OCI-LY1 (cell line): ENCODE results near the gene PPP2R2B.

Source experiments
- H2AFZ ChIP-seq: fragments of 200-600 bp; sonication (generic), shearing (Covaris generic); 2 replicates; pipeline ENCODE4 v1.6.0; 2014; ENCODE audit warnings: antibody characterized with exemption, mild to moderate bottlenecking, low read length
- H3F3A ChIP-seq: fragments of 200-600 bp; sonication (generic), shearing (Covaris generic); 2 replicates; pipeline ENCODE4 v1.6.0; 2014; ENCODE audit warnings: mild to moderate bottlenecking, antibody characterized with exemption, low read length, moderate library complexity; ENCODE audit not compliant: insufficient read depth
- H3K27ac ChIP-seq: fragments of 200-600 bp; sonication (generic); 2 replicates; pipeline ENCODE4 v1.5.1; 2014; ENCODE audit warnings: low read length, mixed run types, mild to moderate bottlenecking, low read depth; ENCODE audit not compliant: poor library complexity, severe bottlenecking
- H3K27me3 ChIP-seq: fragments of 200-600 bp; sonication (generic); 2 replicates; pipeline ENCODE4 v1.6.0; 2014; ENCODE audit warnings: antibody characterized with exemption, mild to moderate bottlenecking, low read length, moderate library complexity; ENCODE audit not compliant: insufficient read depth
- H3K36me3 ChIP-seq: fragments of 200-600 bp; sonication (generic); 2 replicates; pipeline ENCODE4 v1.6.1; 2014; ENCODE audit warnings: mild to moderate bottlenecking, antibody characterized with exemption, low read length, moderate library complexity, mixed read lengths; ENCODE audit not compliant: insufficient read depth
- H3K4me1 ChIP-seq: fragments of 200-600 bp; sonication (generic); 2 replicates; pipeline ENCODE4 v1.5.1; 2014; ENCODE audit warnings: mild to moderate bottlenecking, low read length, moderate library complexity; ENCODE audit not compliant: insufficient read depth, severe bottlenecking
- H3K4me2 ChIP-seq: fragments of 200-600 bp; sonication (generic), shearing (Covaris generic); 2 replicates; pipeline ENCODE4 v1.6.1; 2014; ENCODE audit warnings: low read length
- H3K4me3 ChIP-seq: fragments of 200-600 bp; sonication (generic); 2 replicates; pipeline ENCODE4 v1.5.1; 2014; ENCODE audit warnings: low read length, low read depth, mild to moderate bottlenecking, mixed read lengths; ENCODE audit not compliant: poor library complexity, severe bottlenecking
- H3K79me2 ChIP-seq: fragments of 200-600 bp; shearing (Covaris generic); 2 replicates; pipeline ENCODE4 v1.6.1; 2016; ENCODE audit warnings: mixed run types, low read length, mixed read lengths; ENCODE audit not compliant: insufficient read depth
- H3K9ac ChIP-seq: fragments of 200-600 bp; sonication (generic), shearing (Covaris generic); 2 replicates; pipeline ENCODE4 v1.6.1; 2014; ENCODE audit warnings: mild to moderate bottlenecking, low read length, mixed read lengths
- H3K9me2 ChIP-seq: fragments of 200-600 bp; sonication (generic), shearing (Covaris generic); 2 replicates; pipeline ENCODE4 v1.6.1; 2014; ENCODE audit warnings: low read depth, mild to moderate bottlenecking, low read length, mixed read lengths
- H3K9me3 ChIP-seq: fragments of 200-600 bp; shearing (Covaris generic); 2 replicates; pipeline ENCODE4 v1.6.1; 2014; ENCODE audit warnings: low read length, mixed read lengths
- H4K20me1 ChIP-seq: fragments of 200-600 bp; sonication (generic), shearing (Covaris generic); 2 replicates; pipeline ENCODE4 v1.6.0; 2016; ENCODE audit warnings: mild to moderate bottlenecking, low read length; ENCODE audit not compliant: insufficient read depth
- CTCF ChIP-seq: fragments of 200-600 bp; sonication (generic), shearing (Covaris generic); IDR thresholded peaks from 2 replicates; pipeline ENCODE4 v1.5.1; 2017; ENCODE audit warnings: mild to moderate bottlenecking, antibody characterized with exemption, low read length, moderate library complexity, mixed read lengths
- EZH2 ChIP-seq: fragments of 200-600 bp; sonication (generic), shearing (Covaris generic); IDR thresholded peaks from 2 replicates; pipeline ENCODE4 v1.8.0; 2017; ENCODE audit warnings: borderline replicate concordance, mixed run types, mild to moderate bottlenecking, antibody characterized with exemption, low read length, moderate library complexity, mixed read lengths

PPP2R2B gene

GRCh38 chr5:146704949-146705665 lies 173.4 kb downstream of the PPP2R2B start:
- no peak overlapping the region for H3K4me3 ChIP-seq
- H3K9ac ChIP-seq, result no peak overlapping the region
- H4K20me1 ChIP-seq, result no peaks in the 10 kb centered on the region
- no peaks in the 10 kb centered on the region for H3K9me2 ChIP-seq
- H3F3A ChIP-seq, result no peaks in the 10 kb centered on the region
- H3K36me3 ChIP-seq, result no peaks in the 10 kb centered on the region
- no peaks in the 10 kb centered on the region for H3K79me2 ChIP-seq
- H2AFZ ChIP-seq, result no peak overlapping the region
- H3K4me2 ChIP-seq, result no peak overlapping the region
- no peaks in the 10 kb centered on the region for H3K27me3 ChIP-seq
- no peaks in the 10 kb centered on the region for H3K9me3 ChIP-seq
- no peak overlapping the region for H3K27ac ChIP-seq
- no peaks in the 10 kb centered on the region for H3K4me1 ChIP-seq
- TF ChIP-seq CTCF (no peak), EZH2 (no peak)

- Histone ChIP-seq H3F3A (no peaks in the 10 kb centered on the region), H3K9me2 (no peaks in the 10 kb centered on the region), H3K4me1 (no peaks in the 10 kb centered on the region), H3K9ac (no peak overlapping the region), H3K36me3 (no peaks in the 10 kb centered on the region), H3K27me3 (no peaks in the 10 kb centered on the region), H3K4me3 (no peak overlapping the region), H4K20me1 (no peaks in the 10 kb centered on the region), H3K79me2 (no peaks in the 10 kb centered on the region), H3K9me3 (no peaks in the 10 kb centered on the region), H3K27ac (no peak overlapping the region), H3K4me2 (no peak overlapping the region), H2AFZ (no peak overlapping the region)
- no peak for TF ChIP-seq CTCF
- TF ChIP-seq EZH2, result no peak
These were observed 174.7 kb downstream of the PPP2R2B start for GRCh38 chr5:146703899-146704298.

- H3K4me3 ChIP-seq, result no peak overlapping the region
- H3K9me3 ChIP-seq, result no peaks in the 10 kb centered on the region
- no peaks in the 10 kb centered on the region for H3K4me1 ChIP-seq
- no peak overlapping the region for H2AFZ ChIP-seq
- H3K79me2 ChIP-seq, result no peaks in the 10 kb centered on the region
- H3K9ac ChIP-seq, result no peak overlapping the region
- no peaks in the 10 kb centered on the region for H3K9me2 ChIP-seq
- no peak for TF ChIP-seq EZH2
- TF ChIP-seq CTCF, result no peak
- no peaks in the 10 kb centered on the region for H3K27me3 ChIP-seq
- no peaks in the 10 kb centered on the region for H3K36me3 ChIP-seq
- H4K20me1 ChIP-seq, result no peaks in the 10 kb centered on the region
- no peaks in the 10 kb centered on the region for H3F3A ChIP-seq
- H3K4me2 ChIP-seq, result no peak overlapping the region
- no peak overlapping the region for H3K27ac ChIP-seq
These were observed 175.1 kb downstream of the PPP2R2B start for GRCh38 chr5:146703499-146703898.
